Regular cardiac myocyte (primary cell): ENCODE results near the gene PML. TPM values are rescaled to one million over a fixed set of nuclear protein-coding genes. Genes with fewer than 3 reads are reported as not detected.

Source experiments
- total RNA-seq: library from RNA; depleted of rRNA; stranded (reverse); fragments of >200 nt; gene quantifications from 2 replicates; pipeline ENCODE4 v1.2.3, GENCODE V29; 2014

Gene PML
- 31.0 and 33.2 TPM in 2 replicates for total RNA-seq

GRCh38 chr15:73994413-73994883 lies at the start of gene PML:
TSS of gene PML (plus strand) at chr15:73994716. CDS start at chr15:73994813, 97 bp downstream.

GRCh38 chr15:73991726-73992593 lies 2.6 kb upstream of the PML start, which contains the start of gene STOML1:
TSS of gene STOML1 (minus strand) at chr15:73992295. CDS start at chr15:73992223, 72 bp downstream.

GRCh38 chr15:74082450-74082849 lies 87.9 kb downstream of the PML start, which contains the start of gene GOLGA6A:
TSS of gene GOLGA6A (minus strand) at chr15:74082550. CDS start at chr15:74082509, 41 bp downstream.

Other genes with a start within 250 kb of the PML start
- 1.5 and 1.7 TPM in 2 replicates for gene INSYN1, start 241.4 kb upstream of the PML start, total RNA-seq
- not detected in 2 replicates for gene TBC1D21, start 121.2 kb upstream of the PML start, total RNA-seq
- 62.3 and 86.5 TPM in 2 replicates for gene LOXL1, start 68.3 kb upstream of the PML start, total RNA-seq
- 18.0 and 27.2 TPM in 2 replicates for gene STOML1, start 2.4 kb upstream of the PML start, total RNA-seq
- under 0.01 and 0.28 TPM in 2 replicates for gene GOLGA6A, start 87.8 kb downstream of the PML start, total RNA-seq
- under 0.01 and 0.58 TPM in 2 replicates for gene ISLR2, start 135.9 kb downstream of the PML start, total RNA-seq
- gene ISLR, start 179.0 kb downstream of the PML start, total RNA-seq = 18.8 and 23.4 TPM in 2 replicates
- 0.85 and 2.5 TPM in 2 replicates for gene STRA6, start 208.1 kb downstream of the PML start, total RNA-seq
- not detected in 2 replicates for gene CCDC33, start 241.6 kb downstream of the PML start, total RNA-seq